ENCODE results near the gene MAPRE2.

Gene MAPRE2

DNA sequence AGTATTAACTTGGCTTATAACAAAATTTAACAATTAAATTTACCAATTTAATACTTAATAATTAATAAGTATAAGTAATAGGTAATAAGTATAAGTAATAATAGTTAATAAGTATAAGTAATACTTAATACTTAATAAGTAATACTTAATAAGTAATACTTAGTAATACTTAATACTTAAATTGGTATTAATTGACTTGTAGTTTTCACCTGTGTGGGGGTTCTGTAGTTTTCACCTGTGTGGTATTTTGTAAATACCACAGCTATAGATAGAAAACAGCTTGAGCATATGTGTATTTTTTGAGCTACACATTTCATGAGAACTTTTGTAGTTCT is 55.4 kb downstream of the MAPRE2 start:
- Histone ChIP-seq H3K27me3 (ENCODE audit: insufficient read depth, low read length) (no peaks in the 10 kb centered on the region), H3K4me3 (ENCODE audit: low read depth, low read length, poor library complexity, severe bottlenecking) (no peak overlapping the region), H3K27ac (ENCODE audit: low read depth, low read length, poor library complexity, severe bottlenecking) (no peak overlapping the region), H3K36me3 (ENCODE audit: insufficient read depth, low read length) (peaks cover 34% of the 10 kb centered on the region; the same call in 1 of the 2 replicates), H3K4me2 (ENCODE audit: low read length) (no peak overlapping the region), H3K79me2 (ENCODE audit: insufficient read depth, low read length) (peaks cover 4% of the 10 kb centered on the region; the same call in 1 of the 2 replicates), H3K9me3 (ENCODE audit: low read length) (no peaks in the 10 kb centered on the region), H3F3A (ENCODE audit: insufficient read depth, low read length) (no peaks in the 10 kb centered on the region), H3K4me1 (ENCODE audit: insufficient read depth, low read length, severe bottlenecking) (no peaks in the 10 kb centered on the region), H4K20me1 (ENCODE audit: insufficient read depth, low read length) (no peaks in the 10 kb centered on the region), H3K9me2 (ENCODE audit: low read depth, low read length) (no peaks in the 10 kb centered on the region), H3K9ac (ENCODE audit: low read length) (no peak overlapping the region), H2AFZ (ENCODE audit: low read length) (no peak overlapping the region)
- TF ChIP-seq EZH2 (IDR thresholded peaks at IDR 0.05; ENCODE audit: borderline replicate concordance, low read length) (no peak), CTCF (IDR thresholded peaks at IDR 0.05; ENCODE audit: low read length) (no peak)

DNA sequence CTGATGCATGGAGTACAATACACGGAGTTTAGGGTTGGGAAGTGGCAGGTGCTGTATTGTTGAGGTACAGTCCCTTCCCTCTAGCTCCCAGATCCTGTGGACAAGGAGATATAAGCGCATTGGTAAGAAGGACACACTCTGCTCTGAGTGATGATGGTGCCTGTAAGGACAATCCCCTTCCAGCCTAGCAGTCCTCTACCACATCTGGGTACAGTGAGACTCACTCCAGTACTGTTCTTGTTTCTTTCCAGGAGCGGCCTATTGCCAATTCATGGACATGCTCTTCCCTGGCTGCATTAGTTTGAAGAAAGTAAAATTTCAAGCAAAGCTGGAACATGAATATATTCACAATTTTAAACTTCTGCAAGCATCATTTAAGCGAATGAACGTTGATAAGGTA is 56.0 kb downstream of the MAPRE2 start:
- H3K27me3 ChIP-seq (ENCODE audit: insufficient read depth, low read length) = no peaks in the 10 kb centered on the region
- no peak overlapping the region for H2AFZ ChIP-seq (ENCODE audit: low read length)
- H3K9me3 ChIP-seq (ENCODE audit: low read length) = no peaks in the 10 kb centered on the region
- no peak overlapping the region for H3K9ac ChIP-seq (ENCODE audit: low read length)
- no peak overlapping the region for H3K4me3 ChIP-seq (ENCODE audit: low read depth, low read length, poor library complexity, severe bottlenecking)
- no peaks in the 10 kb centered on the region for H4K20me1 ChIP-seq (ENCODE audit: insufficient read depth, low read length)
- no peaks in the 10 kb centered on the region for H3K4me1 ChIP-seq (ENCODE audit: insufficient read depth, low read length, severe bottlenecking)
- peaks cover 34% of the 10 kb centered on the region for H3K36me3 ChIP-seq (ENCODE audit: insufficient read depth, low read length)
- H3K27ac ChIP-seq (ENCODE audit: low read depth, low read length, poor library complexity, severe bottlenecking) = no peak overlapping the region
- TF ChIP-seq EZH2 (IDR thresholded peaks at IDR 0.05; ENCODE audit: borderline replicate concordance, low read length) = no peak
- TF ChIP-seq CTCF (IDR thresholded peaks at IDR 0.05; ENCODE audit: low read length) = no peak
- no peaks in the 10 kb centered on the region for H3F3A ChIP-seq (ENCODE audit: insufficient read depth, low read length)
- H3K9me2 ChIP-seq (ENCODE audit: low read depth, low read length) = no peaks in the 10 kb centered on the region
- H3K79me2 ChIP-seq (ENCODE audit: insufficient read depth, low read length) = peaks cover 4% of the 10 kb centered on the region; the same call in 1 of the 2 replicates
- no peak overlapping the region for H3K4me2 ChIP-seq (ENCODE audit: low read length)

DNA sequence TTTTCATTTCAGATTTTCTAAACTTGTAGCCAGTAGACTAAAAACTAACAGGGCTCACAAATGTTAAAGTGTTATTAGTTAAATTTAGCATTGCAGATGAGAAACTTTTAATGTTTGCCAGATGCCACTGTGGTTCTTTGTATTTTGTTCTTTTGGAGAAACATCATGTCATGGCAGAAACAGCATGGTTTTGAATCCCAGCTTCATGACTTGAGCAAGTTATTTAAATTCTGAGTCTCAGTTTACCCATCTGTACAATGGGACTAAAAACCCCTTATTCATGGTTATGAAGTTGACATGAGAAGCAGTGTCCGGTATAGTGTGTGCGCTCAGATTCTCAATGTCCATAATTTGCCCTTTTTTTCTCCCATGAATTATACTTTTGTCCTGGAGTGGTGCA is 56.5 kb downstream of the MAPRE2 start:
- no peak overlapping the region for H3K27ac ChIP-seq (ENCODE audit: low read depth, low read length, poor library complexity, severe bottlenecking)
- H2AFZ ChIP-seq (ENCODE audit: low read length) = no peak overlapping the region
- no peak overlapping the region for H3K4me3 ChIP-seq (ENCODE audit: low read depth, low read length, poor library complexity, severe bottlenecking)
- H3K4me1 ChIP-seq (ENCODE audit: insufficient read depth, low read length, severe bottlenecking) = no peaks in the 10 kb centered on the region
- H4K20me1 ChIP-seq (ENCODE audit: insufficient read depth, low read length) = no peaks in the 10 kb centered on the region
- no peak overlapping the region for H3K9ac ChIP-seq (ENCODE audit: low read length)
- H3K4me2 ChIP-seq (ENCODE audit: low read length) = no peak overlapping the region
- H3K79me2 ChIP-seq (ENCODE audit: insufficient read depth, low read length) = peaks cover 4% of the 10 kb centered on the region; the same call in 1 of the 2 replicates
- TF ChIP-seq CTCF (IDR thresholded peaks at IDR 0.05; ENCODE audit: low read length) = no peak
- TF ChIP-seq EZH2 (IDR thresholded peaks at IDR 0.05; ENCODE audit: borderline replicate concordance, low read length) = no peak
- no peaks in the 10 kb centered on the region for H3K9me2 ChIP-seq (ENCODE audit: low read depth, low read length)
- peaks cover 40% of the 10 kb centered on the region for H3K36me3 ChIP-seq (ENCODE audit: insufficient read depth, low read length)
- no peaks in the 10 kb centered on the region for H3K27me3 ChIP-seq (ENCODE audit: insufficient read depth, low read length)
- no peaks in the 10 kb centered on the region for H3F3A ChIP-seq (ENCODE audit: insufficient read depth, low read length)
- H3K9me3 ChIP-seq (ENCODE audit: low read length) = no peaks in the 10 kb centered on the region

Measured in OCI-LY1 (cell line).